HL-60/S4 treated with retinoic acid at 250 ng/mL for 4 days and 3 days (cell line): Measurements from ENCODE around the gene NCEH1.
"Not testable (repeated sequence)": the region's sequence is repeated elsewhere in the genome, so short reads cannot be mapped to it uniquely, and the experiment has no call there.

Experiments
- in situ Hi-C: fragments of 300-500 bp; cut with MboI; formaldehyde crosslinking; loops from 2 replicates; pipeline ENCODE4 v1.7.0; 2022; ENCODE audit warnings: low sequenced_read_pairs

Gene NCEH1

DNA sequence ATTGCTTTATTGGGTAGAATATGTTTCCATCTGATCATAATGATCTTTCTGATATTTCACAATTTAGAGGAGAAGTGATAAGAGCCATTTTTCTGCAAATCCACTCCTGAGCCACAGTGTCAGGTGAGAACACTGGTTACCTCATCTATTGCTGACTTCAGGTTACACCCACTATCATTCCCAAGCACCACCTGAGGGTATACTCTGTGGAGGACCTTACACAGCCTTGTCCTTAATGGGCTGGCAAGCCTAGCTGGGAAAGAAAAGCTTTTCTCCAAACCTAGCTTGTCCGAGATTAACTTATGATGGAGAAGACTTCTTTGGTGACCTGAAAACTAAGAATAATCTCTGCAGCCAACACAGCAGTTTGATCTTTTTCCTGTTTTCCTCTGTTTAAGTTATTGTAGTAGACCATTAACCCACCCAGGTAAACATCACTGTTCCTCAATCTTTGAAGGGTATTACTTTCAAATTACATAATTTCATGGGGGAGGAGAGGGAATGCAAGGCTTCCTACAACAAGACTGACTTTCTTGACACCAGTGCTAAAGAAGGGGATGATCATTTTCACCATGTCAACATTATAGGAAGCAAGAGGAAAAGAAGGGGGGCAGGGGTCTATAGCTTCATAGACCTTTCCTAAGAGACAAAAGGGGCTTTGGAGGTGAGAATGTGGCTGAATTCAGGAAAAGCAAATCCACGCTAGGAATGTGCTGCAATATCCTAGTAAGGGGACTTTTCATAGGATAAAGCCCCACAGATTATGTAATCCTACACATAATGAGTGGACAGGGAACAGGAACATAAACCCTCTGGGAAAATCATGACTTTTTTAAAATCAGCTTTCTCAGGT, 1.7 kb downstream of the NCEH1 start:
- in situ Hi-C loops = no loop called here

DNA sequence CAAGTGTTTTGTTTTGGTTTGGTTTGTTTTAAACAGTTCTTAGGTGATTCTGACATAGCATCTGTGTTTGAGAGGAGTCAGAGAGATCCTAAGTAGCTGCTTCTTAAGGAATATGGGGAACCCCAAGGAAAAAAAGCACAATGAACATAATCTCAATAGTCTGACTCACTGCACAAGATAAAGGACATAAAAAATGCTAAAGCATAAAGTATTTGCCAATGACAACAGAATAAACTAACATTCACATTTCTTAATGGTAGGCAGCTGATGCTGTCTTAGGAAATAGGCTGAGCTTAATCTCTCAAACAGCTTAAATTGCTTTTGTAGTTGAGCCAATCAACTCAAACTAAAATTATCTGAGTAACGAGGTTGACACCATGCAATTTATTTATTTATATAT, 2.9 kb downstream of the NCEH1 start:
- in situ Hi-C loops = no loop called here

DNA sequence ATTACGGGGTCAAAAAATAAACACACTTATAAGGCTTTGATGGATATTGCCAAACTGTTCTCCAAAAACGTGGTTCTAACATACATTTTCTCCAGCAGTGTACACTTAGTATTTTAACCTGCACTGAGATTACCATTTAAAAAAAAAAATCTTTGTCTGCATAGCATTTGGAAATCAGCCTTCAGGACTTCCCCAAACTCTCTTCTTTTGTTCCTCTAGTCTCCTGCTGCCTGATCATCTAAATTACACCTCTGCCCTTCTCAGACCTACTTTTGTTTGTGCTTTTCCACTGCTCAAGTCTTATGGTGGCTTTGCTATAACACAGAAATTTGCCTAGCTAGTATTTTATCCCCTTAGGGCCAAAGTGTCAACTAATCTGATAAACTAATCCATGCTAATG, 3.8 kb downstream of the NCEH1 start:
- in situ Hi-C loops = no loop called here

DNA sequence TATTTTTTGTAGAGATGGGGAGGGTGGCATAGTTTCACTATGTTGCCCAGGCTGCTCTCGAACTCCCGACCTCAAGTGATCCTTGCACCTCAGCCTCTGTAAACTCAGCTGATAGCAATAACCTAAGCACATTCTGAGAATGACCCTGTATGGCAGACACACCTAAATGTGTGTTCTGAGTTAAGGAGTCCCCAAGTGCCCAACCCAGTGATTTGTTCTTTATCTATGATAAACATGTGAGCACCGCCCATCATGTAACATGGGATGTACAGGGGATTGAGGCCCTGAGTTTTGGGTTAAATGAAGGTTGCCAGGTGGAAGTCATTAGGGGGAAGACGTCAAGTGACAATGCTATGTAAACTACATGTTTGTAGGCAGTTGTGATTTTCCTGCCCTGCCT, 5.7 kb downstream of the NCEH1 start:
- in situ Hi-C loops = no loop called here

DNA sequence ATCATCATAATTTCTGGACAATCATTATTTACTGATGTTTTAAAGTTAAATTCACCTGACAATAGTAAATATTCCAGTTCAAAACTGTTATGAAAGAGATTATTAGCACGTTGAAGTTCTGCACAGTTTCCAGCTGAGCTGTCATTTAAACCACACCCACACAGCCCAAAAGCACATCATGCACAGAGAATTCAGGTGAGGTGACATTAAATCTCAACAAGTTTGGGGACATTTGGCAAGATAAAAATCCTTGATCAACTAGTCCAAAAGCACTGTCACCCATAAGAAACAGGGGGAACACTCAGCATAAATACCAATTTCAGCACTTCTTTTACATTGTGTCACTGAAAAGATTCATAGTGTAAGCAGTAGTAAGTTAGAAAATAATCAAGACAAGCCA, 6.9 kb downstream of the NCEH1 start:
- in situ Hi-C loops = no loop called here

DNA sequence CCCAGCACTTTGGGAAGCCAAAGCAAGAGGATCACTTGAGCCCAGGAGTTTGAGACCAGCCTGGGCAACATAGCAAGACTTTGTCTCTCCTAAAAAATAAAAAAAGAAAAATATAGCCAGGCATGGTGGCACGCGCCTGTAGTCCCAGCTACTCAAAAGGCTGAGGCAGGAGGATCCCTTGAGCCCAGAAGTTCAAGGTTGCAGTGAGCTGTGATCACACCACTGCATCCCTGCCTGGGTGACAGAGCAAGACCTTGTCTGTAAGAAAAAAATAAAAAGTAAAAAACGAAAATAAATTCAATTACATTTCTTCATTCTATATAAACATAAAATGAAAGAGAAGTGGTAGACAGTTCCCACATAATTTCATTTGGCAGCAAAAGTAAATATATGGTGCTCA, 8.1 kb downstream of the NCEH1 start:
- in situ Hi-C loops = not testable (repeated sequence)

DNA sequence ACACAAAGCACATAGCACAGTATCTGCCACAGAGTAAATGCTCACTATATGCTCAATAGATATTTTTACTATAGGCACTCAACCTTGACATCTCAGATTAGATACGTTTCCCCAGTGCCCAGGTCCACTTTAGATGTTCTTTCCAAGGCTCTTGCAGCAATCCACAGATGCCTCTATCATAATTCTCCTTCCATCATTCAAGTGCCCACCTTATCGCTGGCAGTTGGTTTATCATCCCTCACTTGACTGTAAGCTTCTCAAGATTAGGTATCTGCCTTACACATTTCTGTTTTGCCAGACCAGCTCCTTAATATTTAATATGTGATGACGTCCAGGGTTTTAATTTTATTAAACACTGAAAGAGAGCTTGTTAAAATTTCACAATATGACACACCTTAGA, 8.6 kb downstream of the NCEH1 start:
- in situ Hi-C loops = no loop called here

DNA sequence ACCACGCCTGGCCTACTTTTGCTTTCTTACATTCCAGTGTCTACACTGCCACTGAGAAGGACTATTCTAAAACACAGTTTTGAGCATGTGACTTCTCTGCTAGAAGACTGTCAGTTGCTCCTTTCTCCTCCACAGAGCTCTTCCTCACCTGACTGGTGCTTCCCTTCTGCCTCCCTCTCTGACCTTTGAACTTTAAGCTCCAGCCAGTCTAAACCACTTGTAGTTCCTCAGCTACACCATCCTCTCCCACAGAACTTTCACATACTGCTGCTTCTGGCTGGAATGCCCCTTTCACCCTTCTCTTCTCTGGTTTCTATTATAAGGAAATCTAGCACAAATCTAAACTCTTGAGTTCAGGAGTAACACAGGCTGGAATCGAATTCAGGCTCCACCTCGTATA, 9.1 kb downstream of the NCEH1 start:
- in situ Hi-C loops = no loop called here

DNA sequence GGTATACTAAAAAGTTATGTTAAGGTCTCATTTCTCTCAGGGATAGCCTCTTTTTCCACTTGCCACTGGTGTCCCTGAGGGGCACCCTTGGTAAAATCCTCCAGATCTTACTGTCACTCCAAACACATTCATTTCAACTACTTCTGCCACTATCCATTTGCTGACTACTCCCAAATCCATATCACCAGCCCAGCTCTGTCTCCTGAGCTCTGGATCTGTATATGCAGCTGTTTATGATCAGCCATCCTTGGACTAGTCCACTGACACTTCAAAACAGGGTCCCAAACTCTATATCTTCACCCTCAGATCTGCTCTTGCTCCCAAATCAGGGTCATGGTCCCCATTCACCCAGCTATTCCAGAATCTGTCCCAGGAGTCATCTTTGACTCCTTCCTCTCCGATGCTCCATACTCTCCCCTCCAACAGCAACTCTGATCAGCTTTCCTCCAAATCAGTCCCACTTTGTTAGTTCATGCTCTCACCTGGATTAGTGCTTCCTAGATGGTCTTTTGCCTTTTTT, 9.9 kb downstream of the NCEH1 start:
- in situ Hi-C loops = no loop called here

DNA sequence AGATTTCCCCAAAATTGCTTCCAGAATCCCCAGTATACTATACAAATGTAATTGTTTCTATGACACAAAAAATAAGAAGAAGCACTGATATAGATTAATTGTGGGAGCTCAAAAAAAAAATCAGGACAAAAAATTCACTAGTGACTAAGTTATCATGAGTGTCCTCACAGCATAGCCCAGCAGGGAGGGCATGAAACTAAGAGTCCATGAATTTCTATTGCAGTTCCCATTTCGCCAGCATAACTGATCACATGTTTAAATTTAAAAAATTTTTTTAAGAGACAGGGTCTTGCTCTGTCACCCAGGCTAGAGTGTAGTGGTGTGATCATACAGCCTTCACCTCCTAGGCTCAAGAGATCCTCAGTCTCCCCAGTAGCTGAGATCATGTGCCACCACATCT, 10.6 kb downstream of the NCEH1 start:
- in situ Hi-C loops = no loop called here

DNA sequence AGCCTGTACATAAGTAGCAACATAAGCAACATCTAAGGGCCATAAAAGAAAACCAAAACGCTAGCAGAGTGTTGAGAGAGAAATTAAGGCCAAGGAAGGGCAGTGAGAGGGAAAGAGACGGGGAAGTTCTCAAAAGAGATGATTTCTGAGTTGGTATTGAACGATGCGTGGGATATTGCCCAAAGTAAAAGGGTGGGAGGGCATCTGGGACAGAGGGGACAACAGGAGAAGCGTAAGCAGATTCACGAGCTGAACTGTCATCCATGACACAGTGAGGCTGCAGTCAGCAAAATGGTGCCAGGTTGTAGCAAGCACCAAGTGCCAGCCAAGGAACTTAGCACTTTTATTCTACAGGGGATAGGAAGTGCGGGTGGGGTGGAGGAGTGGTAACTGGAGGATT, 11.8 kb downstream of the NCEH1 start:
- in situ Hi-C loops = no loop called here

DNA sequence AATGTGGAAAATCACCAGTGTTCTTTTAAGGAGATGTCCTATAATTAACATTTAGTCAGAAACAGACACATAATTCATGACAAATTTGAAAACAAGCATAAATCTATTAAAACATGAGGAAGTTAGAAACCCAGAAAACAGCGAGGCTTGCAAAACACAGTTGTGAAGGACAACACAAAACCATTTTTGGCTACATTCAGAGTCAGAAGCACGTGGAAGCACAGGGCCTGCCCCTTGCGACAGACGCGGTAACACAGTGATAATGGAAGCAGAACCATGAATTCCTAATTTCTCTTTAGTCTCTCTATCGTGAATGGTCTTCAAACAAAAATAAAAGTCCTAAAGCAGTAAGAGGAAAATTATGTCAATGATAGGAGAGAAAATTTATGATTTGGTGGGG, 12.2 kb downstream of the NCEH1 start:
- in situ Hi-C loops = no loop called here

DNA sequence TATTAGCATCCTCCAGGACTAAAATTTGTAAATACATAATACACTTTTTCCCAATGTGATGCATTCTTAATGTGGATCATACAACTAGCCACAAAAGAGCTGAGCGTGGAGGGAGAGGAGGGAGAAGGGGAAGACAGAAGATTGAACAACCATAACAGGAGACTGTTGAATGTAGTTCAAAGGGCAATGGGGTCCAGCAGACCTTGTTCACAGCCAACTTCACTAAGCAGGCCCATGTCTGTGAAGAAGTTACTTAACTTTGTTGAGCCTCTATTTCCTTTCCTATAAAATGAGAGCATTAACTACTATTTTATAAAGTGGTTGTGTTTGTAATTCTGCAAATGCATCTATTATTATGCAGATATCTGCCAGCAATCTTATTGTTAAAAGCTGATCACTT, 13.3 kb downstream of the NCEH1 start:
- in situ Hi-C loops = no loop called here

DNA sequence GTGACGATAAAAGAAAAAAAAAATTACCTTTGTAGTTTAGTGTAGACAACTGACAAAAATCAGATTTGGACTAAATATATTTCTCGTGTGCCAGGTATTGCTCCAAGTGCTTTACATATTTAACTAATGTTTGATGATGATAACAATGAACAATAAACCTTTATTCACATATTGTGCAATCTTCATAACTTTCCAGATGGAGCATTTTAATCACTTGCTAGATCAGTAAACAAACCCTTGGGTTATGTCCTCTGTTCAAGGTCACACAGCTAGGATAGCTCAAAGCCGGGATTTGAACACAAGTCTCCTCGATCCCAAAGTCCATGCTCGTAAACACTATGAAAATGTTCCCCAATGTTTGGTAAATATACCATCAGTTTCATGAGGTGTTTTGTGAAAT, 14.5 kb downstream of the NCEH1 start:
- in situ Hi-C loops = no loop called here

DNA sequence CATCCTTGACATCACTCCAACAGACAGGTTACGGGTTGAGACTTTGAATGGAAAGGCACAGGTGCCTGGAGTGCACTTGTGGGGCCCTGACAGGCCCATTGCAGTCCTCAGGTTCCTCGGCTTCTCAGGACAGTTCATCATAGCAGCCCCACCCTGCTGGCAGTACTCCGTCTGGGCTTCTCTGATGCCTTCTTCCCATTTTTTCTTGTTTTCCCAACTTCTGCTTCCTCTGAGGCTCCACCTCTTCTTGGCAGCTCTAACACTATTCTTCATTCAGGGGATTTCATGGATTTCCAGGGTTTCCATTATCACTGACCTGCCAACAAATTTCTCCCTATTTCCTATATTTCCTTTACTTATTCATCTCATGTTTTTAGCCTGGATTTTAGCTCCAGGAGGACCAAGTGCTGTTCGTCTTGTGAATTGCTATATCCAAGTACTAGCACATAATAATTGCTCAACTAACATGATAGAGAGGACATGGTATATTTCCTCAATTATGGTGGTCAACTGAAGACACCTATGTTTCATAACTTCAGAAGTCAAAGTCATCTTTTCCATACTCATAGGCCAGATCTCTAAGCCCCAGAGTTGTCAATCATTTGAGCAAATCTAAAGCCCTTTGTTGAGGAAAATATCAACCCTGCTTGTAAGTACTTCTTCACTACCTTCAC, 16.2 kb downstream of the NCEH1 start:
- in situ Hi-C loops = no loop called here

DNA sequence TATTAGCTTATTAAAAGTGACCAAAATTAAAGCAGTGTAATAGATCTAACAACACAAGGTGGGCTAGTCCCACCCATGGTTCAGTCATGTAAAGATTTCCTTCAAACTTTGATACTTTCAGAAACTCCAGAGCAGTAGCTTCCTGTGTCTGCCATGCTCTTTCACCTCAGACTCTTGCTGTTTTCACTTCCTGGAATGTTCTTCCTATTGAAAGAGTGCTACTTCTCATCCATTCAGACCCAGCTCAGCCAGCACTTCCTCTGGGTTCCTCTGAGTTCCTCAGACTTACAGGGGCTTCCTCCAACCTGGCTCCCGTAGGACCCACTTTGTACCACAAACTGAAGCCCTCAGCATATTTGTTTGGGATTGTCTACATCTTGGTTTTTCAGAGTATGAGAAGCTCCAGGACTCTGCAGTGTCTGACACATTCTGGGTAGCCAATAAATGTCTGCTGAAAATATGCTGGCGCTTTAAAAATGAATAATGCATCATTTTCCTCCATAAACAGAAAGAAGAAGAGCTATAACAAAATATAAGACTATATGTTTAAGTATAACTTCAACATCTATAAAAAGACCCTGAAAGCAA, 18.0 kb downstream of the NCEH1 start:
- in situ Hi-C loops = no loop called here

DNA sequence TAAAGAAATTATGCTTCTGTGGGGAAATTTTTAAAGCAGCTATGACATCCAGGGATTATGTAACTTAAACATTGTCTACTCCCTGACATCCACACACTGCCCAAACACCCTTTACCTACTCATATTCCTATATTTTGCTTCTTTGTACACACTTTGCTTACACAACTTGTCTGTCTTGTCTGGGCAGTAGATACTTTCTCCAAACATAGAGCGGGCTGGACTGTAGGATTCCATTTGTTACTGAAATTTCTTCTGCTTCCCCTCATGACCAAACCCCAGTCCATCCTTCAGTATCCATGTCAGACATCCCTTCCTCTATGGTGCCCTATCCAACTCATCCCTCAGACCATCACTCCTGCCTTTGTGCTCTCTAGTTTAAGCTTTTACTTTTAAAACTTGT, 19.9 kb downstream of the NCEH1 start:
- in situ Hi-C loops = no loop called here

DNA sequence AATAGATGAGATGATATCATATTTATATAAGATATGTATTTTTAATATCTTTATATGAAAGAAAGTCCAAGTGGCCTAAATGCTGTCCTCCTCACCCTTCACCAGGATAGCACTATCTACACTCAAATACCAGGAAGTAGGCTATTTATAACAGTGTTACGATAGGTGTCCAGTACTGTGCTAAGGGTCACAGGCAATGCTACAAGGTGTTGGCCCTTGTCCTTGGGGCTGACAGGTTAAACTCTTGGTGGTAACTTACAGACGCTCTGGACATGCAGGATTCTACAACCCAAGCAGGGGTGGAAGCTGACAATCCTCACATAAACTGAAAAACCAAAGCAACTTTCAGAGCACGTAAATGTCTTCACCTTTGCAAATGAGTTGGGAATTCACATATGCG, 22.3 kb downstream of the NCEH1 start:
- in situ Hi-C loops = no loop called here

DNA sequence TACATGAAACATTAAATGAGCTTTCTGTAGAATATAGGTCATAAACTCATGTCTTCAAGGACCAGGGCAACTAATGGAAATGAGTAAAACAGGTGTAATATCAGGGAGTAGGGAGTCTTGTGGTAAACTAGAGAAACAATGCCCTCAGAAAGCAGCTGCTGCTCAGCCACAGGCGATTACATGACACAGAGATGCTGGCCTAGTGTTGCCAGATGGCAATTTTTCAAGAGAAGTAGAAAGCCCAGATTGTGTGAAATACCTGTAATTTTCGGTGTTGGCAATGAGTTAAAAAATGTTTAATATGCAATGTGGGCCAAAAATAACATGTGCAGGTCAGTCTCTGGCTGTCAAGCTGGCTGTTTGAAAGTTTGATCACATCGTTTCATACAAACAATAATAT, 23.4 kb downstream of the NCEH1 start:
- in situ Hi-C loops = no loop called here

DNA sequence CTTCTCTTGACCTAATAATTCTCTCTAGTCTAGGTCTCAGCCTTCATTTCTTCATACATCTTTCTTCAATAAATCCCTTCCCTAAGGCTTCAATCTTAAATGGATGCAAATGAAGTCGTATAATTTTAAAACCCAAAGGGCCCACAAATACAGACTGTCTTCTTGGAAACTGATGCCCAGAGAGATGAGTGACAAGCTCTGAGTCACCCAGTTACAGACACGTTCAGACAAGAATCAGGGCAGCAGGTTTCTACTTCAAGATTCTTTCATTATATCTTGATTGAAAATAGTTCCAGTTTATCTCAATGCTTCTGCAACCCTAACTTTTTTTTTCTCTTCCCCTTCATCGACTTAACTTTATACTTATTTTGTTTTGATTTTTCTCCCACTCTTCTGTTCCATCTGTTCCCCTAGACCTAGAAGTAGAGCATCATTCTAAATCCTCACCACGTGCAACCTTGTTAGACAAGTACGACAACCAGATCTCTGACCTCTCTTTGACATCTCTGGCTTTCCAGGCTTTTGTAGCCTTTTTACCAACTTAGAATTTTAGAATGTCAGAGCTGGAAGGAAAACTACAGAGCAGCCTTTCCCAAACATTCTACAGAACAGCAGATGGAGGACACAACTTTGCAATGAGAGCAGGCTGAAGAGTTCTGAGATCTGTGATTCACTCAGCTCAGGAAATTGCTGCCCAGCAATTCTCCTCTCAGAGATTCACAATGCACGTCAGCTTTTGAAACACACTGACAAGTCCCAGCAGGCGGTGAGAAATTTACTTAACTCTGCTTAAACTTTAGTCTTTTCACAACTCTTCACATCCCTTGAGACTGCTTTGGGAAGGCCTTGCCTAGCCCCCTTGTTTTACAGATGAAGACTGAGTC, 25.3 kb downstream of the NCEH1 start:
- in situ Hi-C loops = no loop called here

DNA sequence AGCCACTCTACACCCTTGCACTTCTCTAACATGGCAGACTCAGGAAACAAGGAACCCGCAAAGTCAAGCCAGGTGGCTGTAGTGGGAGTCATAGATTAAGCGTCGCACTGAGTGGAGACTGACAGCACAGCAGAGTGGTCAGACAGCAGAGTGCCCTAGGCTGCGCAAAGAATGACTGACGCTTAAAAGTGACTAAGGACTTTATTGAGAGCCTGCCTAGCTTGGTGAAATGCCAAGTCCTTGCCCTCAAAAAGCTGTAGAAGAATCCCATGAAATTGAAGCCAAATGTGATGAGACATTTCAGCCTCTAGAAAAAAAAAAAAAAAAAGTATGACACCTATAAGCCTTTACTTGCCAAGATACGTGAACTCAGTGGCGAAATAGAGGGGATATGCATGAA, 30.2 kb downstream of the NCEH1 start:
- in situ Hi-C loops = no loop called here
